ENCODE data around the gene B4GAT1.
A peak's percentile ranks its signal among the peaks of the same experiment; 100 is the strongest.

Gene B4GAT1

GRCh38 chr11:66373265-66373664 lies 25.8 kb upstream of the B4GAT1 start:
- H3K4me3 ChIP-seq (replicated peaks in 1 of 2; ENCODE audit: low read depth in 2 of 2, low read length in 2 of 2), result no peak overlapping the region
- no peak for DNase-seq (ENCODE audit: low read depth in 2 of 2)
- no peak for TF ChIP-seq CTCF (IDR thresholded peaks at IDR 0.05; ENCODE audit: low read depth, low read length)

GRCh38 chr11:66371627-66372415 lies 24.4 kb upstream of the B4GAT1 start, which contains the start of gene SLC29A2:
TSS of gene SLC29A2 (minus strand) at chr11:66371760. CDS start at chr11:66371591, 169 bp downstream.
- no peak for DNase-seq (ENCODE audit: low read depth in 2 of 2)
- TF ChIP-seq CTCF (IDR thresholded peaks at IDR 0.05; ENCODE audit: low read depth, low read length), result no peak
- peak within 1 kb of the TSS; percentile 51 to 53 for H3K4me3 ChIP-seq (replicated peaks in 1 of 2; ENCODE audit: low read depth in 2 of 2, low read length in 2 of 2)

GRCh38 chr11:66369073-66369894 lies 21.9 kb upstream of the B4GAT1 start:
- no peak for DNase-seq (ENCODE audit: low read depth in 2 of 2)
- no peak overlapping the region for H3K4me3 ChIP-seq (replicated peaks in 1 of 2; ENCODE audit: low read depth in 2 of 2, low read length in 2 of 2)
- TF ChIP-seq CTCF (IDR thresholded peaks at IDR 0.05; ENCODE audit: low read depth, low read length), result no peak

- TF ChIP-seq CTCF (IDR thresholded peaks at IDR 0.05; ENCODE audit: low read depth, low read length), result no peak
- no peak for DNase-seq (ENCODE audit: low read depth in 2 of 2)
- no peak overlapping the region for H3K4me3 ChIP-seq (replicated peaks in 1 of 2; ENCODE audit: low read depth in 2 of 2, low read length in 2 of 2)
Observed at GRCh38 chr11:66368484-66368883, 21.1 kb upstream of the B4GAT1 start.

GRCh38 chr11:66367561-66368312 lies 20.3 kb upstream of the B4GAT1 start:
- DNase-seq (ENCODE audit: low read depth in 2 of 2), result no peak
- H3K4me3 ChIP-seq (replicated peaks in 1 of 2; ENCODE audit: low read depth in 2 of 2, low read length in 2 of 2), result no peak overlapping the region
- TF ChIP-seq CTCF (IDR thresholded peaks at IDR 0.05; ENCODE audit: low read depth, low read length), result no peak

GRCh38 chr11:66366844-66367477 lies 19.5 kb upstream of the B4GAT1 start:
- no peak for DNase-seq (ENCODE audit: low read depth in 2 of 2)
- no peak overlapping the region for H3K4me3 ChIP-seq (replicated peaks in 1 of 2; ENCODE audit: low read depth in 2 of 2, low read length in 2 of 2)
- TF ChIP-seq CTCF (IDR thresholded peaks at IDR 0.05; ENCODE audit: low read depth, low read length), result no peak

Measured in cardiac fibroblast (primary cell).